Progenitor cell of endocrine pancreas (in vitro differentiated cells): ENCODE measurements around the gene PPP4R1. TPM values are rescaled to one million over a fixed set of nuclear protein-coding genes. Genes with fewer than 3 reads are reported as not detected.

Experiments used
- DNase-seq: peaks from one replicate; pipeline ENCODE4 v3.0.0; 2021; ENCODE audit warnings: low spot score; ENCODE audit not compliant: unreplicated experiment
- H3K27ac Mint-ChIP-seq: 2 replicates; pipeline ENCODE4 v1.8.0; 2021; ENCODE audit warnings: mild to moderate bottlenecking, moderate library complexity, mixed read lengths
- H3K27me3 Mint-ChIP-seq: 2 replicates; pipeline ENCODE4 v1.8.0; 2021; ENCODE audit warnings: mixed read lengths
- H3K36me3 Mint-ChIP-seq: 2 replicates; pipeline ENCODE4 v1.8.0; 2022; ENCODE audit warnings: mixed read lengths; ENCODE audit not compliant: insufficient read depth
- H3K4me1 Mint-ChIP-seq: 2 replicates; pipeline ENCODE4 v1.8.0; 2021; ENCODE audit warnings: low read depth, mixed read lengths
- H3K4me3 Mint-ChIP-seq: 2 replicates; pipeline ENCODE4 v1.8.0; 2021; ENCODE audit warnings: low read depth, mild to moderate bottlenecking, moderate library complexity, mixed read lengths
- H3K9me3 Mint-ChIP-seq: 2 replicates; pipeline ENCODE4 v1.8.0; 2021; ENCODE audit warnings: low read depth, mixed read lengths
- total RNA-seq: library from RNA; stranded (reverse); gene quantifications from 2 replicates; pipeline ENCODE4 v1.2.1, GENCODE V29; 2021
- TF ChIP-seq, protein P1 (sequence below): fragments of 200-600 bp; sonication (generic); IDR thresholded peaks from one replicate; pipeline ENCODE4 v1.5.0; 2021; ENCODE audit warnings: antibody characterized with exemption, mild to moderate bottlenecking; ENCODE audit not compliant: unreplicated experiment

Gene PPP4R1
- total RNA-seq, 1 donor from 2014 or later, result 169 TPM

DNA sequence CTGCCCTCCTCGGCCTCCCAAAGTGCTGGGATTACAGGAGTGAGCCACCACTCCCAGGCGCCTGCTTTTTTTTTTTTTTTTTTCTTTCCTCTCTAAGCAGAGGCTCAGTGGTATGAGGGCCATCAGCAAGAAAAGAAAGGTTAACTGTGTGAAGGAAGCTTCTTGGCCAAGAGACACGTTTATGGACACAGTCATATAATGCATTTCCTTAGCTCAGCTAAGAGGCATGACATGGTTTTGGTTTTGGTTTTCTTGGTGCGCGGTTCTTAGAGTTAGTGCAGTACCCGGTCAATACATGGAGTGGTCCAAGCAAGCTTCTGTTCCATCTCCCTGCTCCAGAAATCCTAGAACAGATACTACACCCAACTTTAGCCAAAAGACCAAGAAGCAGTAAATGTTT is 96.5 kb downstream of the PPP4R1 start:
- H3K27ac Mint-ChIP-seq, result no peak overlapping the region
- TF ChIP-seq, protein P1, sequence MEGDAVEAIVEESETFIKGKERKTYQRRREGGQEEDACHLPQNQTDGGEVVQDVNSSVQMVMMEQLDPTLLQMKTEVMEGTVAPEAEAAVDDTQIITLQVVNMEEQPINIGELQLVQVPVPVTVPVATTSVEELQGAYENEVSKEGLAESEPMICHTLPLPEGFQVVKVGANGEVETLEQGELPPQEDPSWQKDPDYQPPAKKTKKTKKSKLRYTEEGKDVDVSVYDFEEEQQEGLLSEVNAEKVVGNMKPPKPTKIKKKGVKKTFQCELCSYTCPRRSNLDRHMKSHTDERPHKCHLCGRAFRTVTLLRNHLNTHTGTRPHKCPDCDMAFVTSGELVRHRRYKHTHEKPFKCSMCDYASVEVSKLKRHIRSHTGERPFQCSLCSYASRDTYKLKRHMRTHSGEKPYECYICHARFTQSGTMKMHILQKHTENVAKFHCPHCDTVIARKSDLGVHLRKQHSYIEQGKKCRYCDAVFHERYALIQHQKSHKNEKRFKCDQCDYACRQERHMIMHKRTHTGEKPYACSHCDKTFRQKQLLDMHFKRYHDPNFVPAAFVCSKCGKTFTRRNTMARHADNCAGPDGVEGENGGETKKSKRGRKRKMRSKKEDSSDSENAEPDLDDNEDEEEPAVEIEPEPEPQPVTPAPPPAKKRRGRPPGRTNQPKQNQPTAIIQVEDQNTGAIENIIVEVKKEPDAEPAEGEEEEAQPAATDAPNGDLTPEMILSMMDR, result no peak
- no peaks in the 10 kb centered on the region for H3K27me3 Mint-ChIP-seq
- DNase-seq, result no peak
- H3K9me3 Mint-ChIP-seq, result no peaks in the 10 kb centered on the region
- peaks cover 12% of the 10 kb centered on the region for H3K36me3 Mint-ChIP-seq
- H3K4me3 Mint-ChIP-seq, result no peak overlapping the region
- H3K4me1 Mint-ChIP-seq, result peaks cover 1% of the 10 kb centered on the region

DNA sequence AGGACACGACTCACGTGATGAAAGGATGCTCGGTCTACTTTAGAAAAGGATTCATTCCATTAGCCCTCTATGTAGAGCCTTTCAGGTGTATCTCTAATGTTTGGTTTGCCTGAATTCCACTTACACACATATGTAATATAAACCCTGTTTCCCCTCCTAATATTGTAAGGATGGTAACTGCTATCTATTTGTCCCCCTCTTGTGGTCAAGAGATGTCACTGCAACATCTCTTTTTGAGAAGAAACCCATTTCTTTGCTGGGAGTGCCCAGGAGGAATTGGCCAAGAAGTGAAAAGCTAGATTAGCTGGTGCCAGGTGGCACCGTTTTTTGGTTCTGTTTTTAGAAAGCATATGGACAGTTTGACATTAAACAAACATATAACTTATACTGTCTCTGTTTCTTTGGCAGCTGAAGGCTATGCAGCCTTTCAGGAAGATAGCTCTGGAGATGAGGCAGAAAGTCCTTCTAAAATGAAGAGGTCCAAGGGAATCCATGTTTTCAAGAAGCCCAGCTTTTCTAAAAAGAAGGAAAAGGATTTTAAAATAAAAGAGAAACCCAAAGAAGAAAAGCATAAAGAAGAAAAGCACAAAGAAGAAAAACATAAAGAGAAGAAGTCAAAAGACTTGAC is 97.8 kb downstream of the PPP4R1 start:
- Mint-ChIP-seq H3K4me3 (no peak overlapping the region), H3K27me3 (no peaks in the 10 kb centered on the region), H3K27ac (peak overlapping the region; percentile 73), H3K9me3 (no peaks in the 10 kb centered on the region), H3K4me1 (peaks cover 1% of the 10 kb centered on the region), H3K36me3 (peaks cover 5% of the 10 kb centered on the region)
- no peak for DNase-seq
- TF ChIP-seq, protein P1, result peak; percentile 87

DNA sequence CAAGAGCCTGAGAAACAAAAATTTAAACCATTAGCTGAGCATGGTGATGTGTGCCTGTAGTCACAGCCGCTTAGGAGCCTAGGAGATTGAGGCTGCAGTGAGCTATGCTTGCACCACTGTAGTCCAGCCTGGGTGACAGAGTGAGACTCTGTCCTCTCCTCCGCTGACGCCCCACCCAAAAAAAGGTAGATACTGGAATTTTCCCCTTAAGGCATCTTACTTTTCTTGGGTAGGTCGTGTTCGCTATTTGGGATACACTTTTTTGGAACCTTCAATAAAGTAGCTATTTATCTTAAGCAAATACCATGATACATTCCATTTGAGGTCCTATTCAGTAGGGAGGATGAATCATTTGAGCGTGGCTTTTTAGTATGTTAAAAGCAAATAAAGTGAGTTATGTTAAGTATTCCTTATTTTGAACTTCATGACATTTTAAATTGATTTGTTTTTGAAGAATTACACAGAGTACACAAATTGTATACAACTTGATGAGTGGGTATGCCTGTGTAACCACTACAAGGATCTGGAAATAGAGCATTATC is 100.3 kb downstream of the PPP4R1 start:
- TF ChIP-seq, protein P1, result no peak
- Mint-ChIP-seq H3K4me3 (no peak overlapping the region), H3K27me3 (no peaks in the 10 kb centered on the region), H3K36me3 (peaks cover 5% of the 10 kb centered on the region), H3K4me1 (no peaks in the 10 kb centered on the region), H3K9me3 (no peaks in the 10 kb centered on the region), H3K27ac (no peak overlapping the region)
- DNase-seq, result no peak

DNA sequence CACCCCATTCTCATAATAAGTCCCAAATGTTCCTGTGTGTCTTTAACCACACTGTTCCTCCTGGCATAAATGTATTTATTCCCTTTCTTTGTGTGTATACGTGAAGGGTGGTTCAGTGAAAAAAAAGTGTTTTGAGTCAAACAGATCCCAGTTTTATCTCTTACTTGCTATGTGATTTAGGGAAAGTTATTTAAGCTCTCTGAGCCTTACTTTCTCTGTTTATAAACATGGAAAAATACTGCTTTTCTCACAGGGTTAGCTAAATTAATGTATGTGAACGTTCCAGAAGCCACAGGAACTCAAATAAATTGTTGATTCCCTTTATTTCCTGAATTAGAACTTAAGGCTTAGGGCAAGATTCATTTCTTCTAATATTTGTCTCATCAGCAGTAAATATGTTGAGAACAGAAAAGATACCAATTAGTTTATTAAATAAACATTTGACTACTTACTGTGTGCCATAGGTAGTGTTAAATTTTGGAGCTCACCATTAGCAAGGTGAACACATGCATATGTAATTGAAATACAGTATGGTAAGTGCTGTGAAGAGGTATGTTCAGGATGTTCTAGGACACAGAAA is 105.8 kb downstream of the PPP4R1 start:
- Mint-ChIP-seq H3K4me1 (peaks cover 21% of the 10 kb centered on the region), H3K9me3 (no peaks in the 10 kb centered on the region), H3K4me3 (no peak overlapping the region), H3K36me3 (peaks cover 3% of the 10 kb centered on the region), H3K27me3 (no peaks in the 10 kb centered on the region), H3K27ac (no peak overlapping the region)
- TF ChIP-seq, protein P1, result no peak
- DNase-seq, result no peak

DNA sequence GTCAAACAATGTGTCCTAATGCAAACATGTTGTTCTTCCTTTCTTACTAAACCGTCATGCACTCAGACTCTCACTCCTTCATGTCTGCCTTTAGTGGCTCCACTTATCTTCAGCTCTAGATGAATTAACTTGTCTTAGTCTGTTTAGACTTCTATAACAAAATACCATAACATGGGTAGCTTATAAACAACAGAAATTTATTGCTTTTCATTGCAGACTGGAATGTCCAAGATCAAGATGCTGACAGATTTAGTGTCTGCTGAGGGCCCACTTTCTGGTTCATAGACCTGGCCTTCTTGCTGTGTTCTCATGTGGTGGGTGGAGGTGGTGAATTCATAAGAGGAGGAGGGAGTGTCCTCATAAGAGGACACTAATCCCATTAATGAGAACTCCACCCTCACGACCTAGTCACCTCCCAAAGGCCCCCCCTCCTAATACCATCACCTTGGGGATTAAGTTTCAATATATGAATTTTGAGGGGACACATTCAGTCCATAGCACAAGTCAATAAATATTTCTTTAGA is 106.7 kb downstream of the PPP4R1 start:
- TF ChIP-seq, protein P1, result no peak
- no peak overlapping the region for H3K4me3 Mint-ChIP-seq
- no peak overlapping the region for H3K27ac Mint-ChIP-seq
- DNase-seq, result no peak
- peaks cover 8% of the 10 kb centered on the region for H3K9me3 Mint-ChIP-seq
- H3K27me3 Mint-ChIP-seq, result no peaks in the 10 kb centered on the region
- H3K36me3 Mint-ChIP-seq, result peaks cover 10% of the 10 kb centered on the region
- H3K4me1 Mint-ChIP-seq, result peaks cover 21% of the 10 kb centered on the region
